ENCODE measurements around the gene POU2AF1.
"Not testable (repeated sequence)": the region's sequence is repeated elsewhere in the genome, so short reads cannot be mapped to it uniquely, and the experiment has no call there.

POU2AF1 gene

GRCh38 chr11:111347002-111347722 is 31.9 kb downstream of the POU2AF1 start:
- no peak for DNase-seq (ENCODE audit: low read depth in 2 of 2)

DNA sequence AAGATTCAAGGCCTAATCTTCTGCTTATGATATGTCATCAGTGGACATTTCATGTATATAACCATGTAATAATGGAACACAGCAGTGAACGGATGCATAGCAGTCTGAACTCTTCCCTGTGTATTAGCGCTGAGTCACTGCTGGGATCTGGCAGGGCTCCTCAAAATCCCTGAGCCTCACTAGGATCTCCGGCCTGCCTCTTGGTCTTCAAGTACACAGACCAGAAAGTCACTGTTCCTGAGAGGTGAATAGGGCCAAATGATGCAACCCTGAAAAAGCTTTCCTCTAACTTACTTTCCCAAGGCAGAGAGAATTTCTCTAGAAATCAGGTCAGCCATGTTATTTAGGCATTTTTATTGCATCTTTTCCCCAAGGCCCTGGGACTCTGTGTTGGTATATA is 35.0 kb downstream of the POU2AF1 start:
- no peak for DNase-seq (ENCODE audit: low read depth in 2 of 2)

DNA sequence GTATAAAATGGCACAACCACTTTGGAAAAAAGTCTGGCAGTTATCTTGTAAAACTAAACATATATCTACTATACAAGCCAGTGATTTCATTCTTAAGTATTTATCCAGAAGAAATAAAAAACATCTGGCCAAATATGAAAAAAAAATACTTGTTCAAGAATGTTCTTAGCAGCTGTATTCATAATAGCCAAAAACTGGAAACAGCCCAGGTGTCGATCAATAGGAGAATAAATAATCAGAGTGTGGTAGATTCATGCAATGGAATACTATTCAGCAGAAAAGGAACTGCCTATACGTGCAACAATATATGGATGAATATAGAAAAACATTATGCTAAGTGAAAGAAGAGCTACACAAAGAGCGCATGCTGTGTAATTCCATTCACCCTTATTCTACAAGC is 36.7 kb downstream of the POU2AF1 start:
- no peak for DNase-seq (ENCODE audit: low read depth in 2 of 2)

DNA sequence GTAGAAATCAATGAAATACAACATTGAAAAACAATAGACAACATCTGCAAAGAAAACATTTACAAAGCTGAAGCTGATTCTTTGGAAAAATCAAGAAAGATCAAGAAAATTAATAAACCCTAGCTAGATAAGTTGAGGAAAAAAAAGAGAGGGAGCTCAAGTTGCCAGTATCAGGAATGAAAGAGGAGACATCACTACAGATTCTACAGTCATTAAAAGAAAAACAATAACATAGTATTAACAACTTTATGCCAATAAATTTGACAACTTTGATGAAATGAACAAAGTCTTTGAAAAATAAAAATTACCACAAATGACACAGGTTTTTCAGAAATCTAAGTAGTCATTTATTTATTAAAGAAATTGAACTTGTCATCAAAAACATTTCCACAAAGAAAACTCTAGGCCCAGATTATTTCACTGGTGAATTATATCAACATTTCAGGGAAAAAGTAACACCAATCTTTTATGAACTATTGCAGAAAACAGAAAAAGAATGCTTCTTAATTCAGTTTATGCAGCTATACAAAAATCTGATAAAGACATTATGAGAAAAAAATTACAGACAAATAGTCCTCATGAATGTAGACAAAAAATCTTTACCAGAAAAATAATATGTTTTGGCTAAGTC is 39.2 kb downstream of the POU2AF1 start:
- DNase-seq (ENCODE audit: low read depth in 2 of 2), result no peak

DNA sequence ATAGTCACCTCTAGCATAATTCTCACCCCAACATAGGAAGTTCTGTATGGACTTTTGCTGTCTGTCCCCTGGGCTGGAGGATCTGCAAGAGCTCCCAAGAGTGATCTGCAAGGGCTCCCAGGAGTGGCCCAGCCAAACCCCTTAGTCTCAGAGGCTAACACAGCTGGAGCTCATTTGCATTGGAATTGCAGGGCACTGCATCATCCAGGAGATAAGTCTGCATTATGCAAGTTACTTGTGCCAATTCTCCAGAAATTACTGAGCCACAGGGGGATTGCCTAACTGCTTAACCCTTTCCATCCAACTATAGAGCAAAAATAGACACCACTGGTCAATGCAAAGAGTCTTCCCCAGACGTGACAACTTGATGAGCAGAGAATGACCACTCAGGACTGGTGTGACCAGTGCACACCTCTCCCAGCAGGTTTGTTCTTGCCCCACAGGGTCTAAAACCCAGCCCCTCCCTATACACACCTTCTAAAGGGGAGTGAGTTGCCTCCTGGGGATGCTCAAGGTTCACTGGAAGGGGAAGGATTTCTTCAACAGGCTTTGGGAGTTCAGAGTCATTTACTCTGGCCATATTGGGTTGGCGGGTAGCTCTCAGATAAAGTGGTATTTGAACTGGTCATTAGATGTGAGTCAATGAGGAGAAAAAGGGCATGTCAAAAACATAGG is 42.4 kb downstream of the POU2AF1 start:
- DNase-seq (ENCODE audit: low read depth in 2 of 2), result no peak

DNA sequence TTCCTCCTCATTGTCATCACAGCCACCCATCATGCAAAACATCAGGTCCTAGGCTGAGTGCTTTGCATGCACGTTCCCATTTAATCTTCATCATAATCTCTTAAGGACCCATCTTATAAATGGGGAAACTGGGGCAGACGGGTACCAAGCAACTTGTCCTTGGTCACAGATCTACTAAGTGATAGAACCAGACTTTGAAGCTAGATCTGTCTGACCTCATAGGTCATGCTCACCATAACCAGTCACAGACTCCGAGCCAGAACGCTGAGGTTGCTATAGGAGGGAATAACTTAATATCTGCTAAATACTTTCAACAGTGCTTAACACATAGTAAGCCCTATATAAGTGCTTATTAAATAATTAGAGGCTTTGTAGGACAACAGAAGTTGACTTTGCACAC is 43.0 kb downstream of the POU2AF1 start:
- no peak for DNase-seq (ENCODE audit: low read depth in 2 of 2)

GRCh38 chr11:111335549-111335948 is 43.5 kb downstream of the POU2AF1 start:
- no peak for DNase-seq (ENCODE audit: low read depth in 2 of 2)

DNA sequence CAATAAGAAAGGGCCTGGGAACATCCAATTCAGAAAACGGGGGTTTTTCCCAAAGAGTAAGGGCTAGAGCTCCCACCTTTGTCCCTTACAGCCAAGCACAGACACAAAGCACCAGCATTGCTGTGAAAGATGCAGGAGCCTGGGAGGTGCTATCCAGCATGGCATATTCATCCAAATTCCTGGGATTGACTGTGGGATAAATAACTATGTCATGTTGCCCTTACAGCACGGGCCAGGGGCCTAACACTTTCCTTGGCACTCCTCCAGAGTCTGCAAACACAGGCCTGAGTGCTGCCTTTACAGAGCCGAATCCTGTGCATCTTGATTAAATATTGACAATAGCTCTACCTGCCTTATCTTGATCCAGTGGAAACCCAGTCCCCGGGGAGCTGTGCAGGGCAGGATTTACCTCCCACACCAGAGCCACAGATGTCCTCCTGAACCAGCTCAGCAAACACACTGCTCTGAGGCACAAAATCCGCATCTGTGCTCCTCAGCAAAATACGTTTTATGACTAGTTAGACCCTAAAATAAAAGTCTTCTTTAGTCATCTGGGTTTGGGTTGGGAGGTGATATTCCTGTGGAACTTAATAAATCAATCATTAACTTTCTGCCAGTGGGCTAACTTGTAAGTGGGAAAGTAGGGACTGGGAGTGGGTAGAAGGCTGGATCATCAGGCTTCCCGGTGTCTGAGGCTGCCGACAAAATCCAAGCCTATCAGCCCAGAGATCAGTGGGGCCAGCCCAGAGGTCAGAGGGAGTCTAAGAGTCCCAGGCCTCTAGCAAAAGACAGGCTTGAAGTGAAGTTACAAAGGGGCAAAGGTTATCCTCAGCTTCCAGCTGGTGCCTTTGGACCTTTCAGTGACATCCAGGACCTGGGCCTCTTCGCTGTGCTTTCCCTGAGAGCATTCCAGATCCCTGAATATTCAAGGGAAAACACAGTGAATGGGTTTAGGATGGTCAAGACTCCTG is 44.3 kb downstream of the POU2AF1 start:
- DNase-seq (ENCODE audit: low read depth in 2 of 2), result no peak

GRCh38 chr11:111331711-111332479 is 47.2 kb downstream of the POU2AF1 start:
- no peak for DNase-seq (ENCODE audit: low read depth in 2 of 2)

DNA sequence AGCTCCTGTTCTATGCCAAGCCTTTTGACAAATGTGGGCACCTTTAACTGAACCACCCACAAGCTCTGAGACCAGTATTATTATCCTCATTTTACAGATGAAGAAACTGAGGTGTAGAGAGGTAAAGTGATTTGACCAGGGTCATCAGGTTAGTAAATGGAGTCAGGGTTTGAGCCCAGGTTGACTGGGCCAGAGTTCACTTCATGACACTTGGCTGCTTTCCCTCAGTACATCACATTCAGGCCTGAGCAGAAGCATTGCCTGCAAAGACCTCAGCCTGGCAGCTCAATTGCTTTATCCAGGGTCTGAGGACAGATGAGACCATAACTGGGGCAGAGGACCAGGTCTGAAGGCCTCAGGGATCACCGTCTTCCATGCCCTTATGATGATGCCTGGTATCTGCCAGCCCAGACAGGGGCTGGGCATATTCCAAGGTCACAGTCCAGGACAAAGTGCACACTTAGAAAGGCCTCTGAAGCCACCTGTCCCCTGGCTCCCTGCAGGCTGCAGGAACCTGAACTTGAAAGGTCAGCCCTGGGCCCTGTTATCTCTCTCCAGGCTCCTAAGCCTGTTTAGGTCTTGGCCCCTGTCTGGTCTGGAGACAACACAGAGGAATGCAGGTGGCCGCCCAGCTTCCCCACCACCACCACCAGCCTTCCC is 48.7 kb downstream of the POU2AF1 start:
- DNase-seq (ENCODE audit: low read depth in 2 of 2), result no peak

GRCh38 chr11:111329306-111330204 is 49.5 kb downstream of the POU2AF1 start:
- DNase-seq (ENCODE audit: low read depth in 2 of 2), result no peak

DNA sequence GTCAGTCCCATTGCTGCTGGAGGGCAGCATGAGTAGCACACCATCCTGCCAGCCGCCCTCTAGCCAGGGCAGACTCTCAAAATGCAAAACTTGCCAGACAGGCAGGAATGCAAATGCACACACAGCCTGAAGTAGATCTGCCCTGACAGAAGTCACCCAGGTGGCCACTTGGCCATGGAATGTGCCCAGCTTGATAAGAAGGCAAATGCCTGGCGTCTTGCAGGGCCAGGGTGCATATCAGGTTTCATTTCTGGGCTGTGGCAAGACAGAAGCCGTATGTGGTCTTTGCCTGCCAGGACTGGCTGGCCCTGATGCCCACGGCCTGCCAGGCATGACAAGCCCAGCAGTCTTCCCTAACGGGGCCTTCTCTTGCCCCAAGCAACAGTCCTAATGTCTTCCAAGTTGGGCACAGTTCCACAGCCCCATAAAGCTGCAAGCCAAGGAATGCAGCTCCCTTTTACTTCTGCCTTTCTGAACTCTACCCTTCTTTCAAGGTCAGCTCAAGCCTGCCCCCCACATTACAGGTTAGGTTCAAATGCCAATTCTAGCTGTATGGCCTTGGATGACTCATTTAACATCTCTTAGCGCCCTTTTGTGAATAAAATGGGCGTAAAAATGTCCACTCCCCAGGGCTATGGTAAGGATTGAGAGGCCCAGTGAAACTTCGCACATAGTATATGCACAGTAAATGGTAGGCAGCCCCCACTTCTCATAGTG is 51.0 kb downstream of the POU2AF1 start:
- DNase-seq (ENCODE audit: low read depth in 2 of 2), result no peak

DNA sequence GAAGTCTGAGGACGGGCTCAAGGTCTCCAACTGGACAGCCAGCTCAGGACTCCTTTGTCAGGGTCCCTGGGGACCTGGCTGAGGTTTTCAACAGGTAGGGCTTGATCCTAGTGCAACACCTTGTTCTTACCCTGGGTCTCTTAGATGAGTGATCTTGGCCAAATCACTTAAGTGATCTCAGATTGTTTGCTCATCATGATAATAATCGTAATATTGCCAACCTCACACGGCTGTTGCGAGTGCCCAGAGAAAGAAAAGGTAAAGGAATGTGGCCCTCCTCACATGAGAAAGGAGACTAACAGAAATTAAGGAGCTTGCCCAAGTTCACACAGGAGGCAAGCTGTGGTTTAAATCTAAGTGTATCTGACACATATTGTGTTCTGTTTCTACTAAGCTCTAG is 52.3 kb downstream of the POU2AF1 start:
- DNase-seq (ENCODE audit: low read depth in 2 of 2), result no peak

- no peak for DNase-seq (ENCODE audit: low read depth in 2 of 2)
Measured at GRCh38 chr11:111325259-111325658, 53.8 kb downstream of the POU2AF1 start.

- no peak for DNase-seq (ENCODE audit: low read depth in 2 of 2)
Measured at GRCh38 chr11:111324277-111324720, 54.8 kb downstream of the POU2AF1 start.

GRCh38 chr11:111322534-111322933 is 56.5 kb downstream of the POU2AF1 start:
- no peak for DNase-seq (ENCODE audit: low read depth in 2 of 2)

GRCh38 chr11:111320728-111321568 is 58.1 kb downstream of the POU2AF1 start:
- DNase-seq (ENCODE audit: low read depth in 2 of 2), result no peak

GRCh38 chr11:111320199-111320598 is 58.9 kb downstream of the POU2AF1 start:
- not testable (repeated sequence) for DNase-seq (ENCODE audit: low read depth in 2 of 2)
